Pons (tissue), 1 donor: Measurements from ENCODE around the gene RPL9.
"Not testable (repeated sequence)": the region's sequence is repeated elsewhere in the genome, so short reads cannot be mapped to it uniquely, and the experiment has no call there.

Experiments
- DNase-seq: peaks from one replicate; pipeline ENCODE4 v3.0.0-alpha.2; 2016; ENCODE audit warnings: low spot score

RPL9 gene

GRCh38 chr4:39458505-39459300, at the start of gene RPL9, which contains the start of gene LIAS:
TSS of gene RPL9 (minus strand) at chr4:39458922. CDS start at chr4:39458439, 483 bp downstream.
TSS of gene LIAS (plus strand) at chr4:39459056. CDS start at chr4:39459118, 62 bp downstream.
- peak; percentile 96 for DNase-seq

GRCh38 chr4:39505581-39505980, 46.9 kb upstream of the RPL9 start:
- DNase-seq = no peak

- DNase-seq = no peak
Measured at GRCh38 chr4:39504538-39504937, 45.8 kb upstream of the RPL9 start.

GRCh38 chr4:39502664-39503035, 43.9 kb upstream of the RPL9 start:
- DNase-seq = not testable (repeated sequence)

GRCh38 chr4:39502019-39502663, 43.4 kb upstream of the RPL9 start:
- DNase-seq = no peak

- DNase-seq = no peak
Measured at GRCh38 chr4:39498727-39499020, 40.0 kb upstream of the RPL9 start.

GRCh38 chr4:39497909-39498726, 39.4 kb upstream of the RPL9 start:
- DNase-seq = no peak

GRCh38 chr4:39495446-39496213, 36.9 kb upstream of the RPL9 start:
- no peak for DNase-seq

GRCh38 chr4:39494354-39494753, 35.6 kb upstream of the RPL9 start:
- no peak for DNase-seq

- DNase-seq = no peak
Measured at GRCh38 chr4:39490322-39490721, 31.6 kb upstream of the RPL9 start.

GRCh38 chr4:39486221-39486804, 27.6 kb upstream of the RPL9 start:
- no peak for DNase-seq

- no peak for DNase-seq
Measured at GRCh38 chr4:39484582-39485272, 26.0 kb upstream of the RPL9 start.

GRCh38 chr4:39480902-39481695, 22.4 kb upstream of the RPL9 start:
- no peak for DNase-seq

- DNase-seq = no peak
Measured at GRCh38 chr4:39480251-39480650, 21.5 kb upstream of the RPL9 start.

GRCh38 chr4:39476187-39476895, 17.6 kb upstream of the RPL9 start:
- DNase-seq = no peak

- DNase-seq = no peak
Measured at GRCh38 chr4:39472396-39472795, 13.7 kb upstream of the RPL9 start.

GRCh38 chr4:39470402-39470801, 11.7 kb upstream of the RPL9 start:
- peak; percentile 73 for DNase-seq

GRCh38 chr4:39469429-39470077, 10.8 kb upstream of the RPL9 start:
- DNase-seq = peak; percentile 95

GRCh38 chr4:39467464-39467863, 8.7 kb upstream of the RPL9 start:
- no peak for DNase-seq
